NCI-H187 (cell line): Measurements from ENCODE around the gene PRDM1.

Source experiments
- DNase-seq, 2 experiments: peaks; one replicate each; lab custom pipeline; 2025; lab: John Stamatoyannopoulos, UW

Gene PRDM1

DNA sequence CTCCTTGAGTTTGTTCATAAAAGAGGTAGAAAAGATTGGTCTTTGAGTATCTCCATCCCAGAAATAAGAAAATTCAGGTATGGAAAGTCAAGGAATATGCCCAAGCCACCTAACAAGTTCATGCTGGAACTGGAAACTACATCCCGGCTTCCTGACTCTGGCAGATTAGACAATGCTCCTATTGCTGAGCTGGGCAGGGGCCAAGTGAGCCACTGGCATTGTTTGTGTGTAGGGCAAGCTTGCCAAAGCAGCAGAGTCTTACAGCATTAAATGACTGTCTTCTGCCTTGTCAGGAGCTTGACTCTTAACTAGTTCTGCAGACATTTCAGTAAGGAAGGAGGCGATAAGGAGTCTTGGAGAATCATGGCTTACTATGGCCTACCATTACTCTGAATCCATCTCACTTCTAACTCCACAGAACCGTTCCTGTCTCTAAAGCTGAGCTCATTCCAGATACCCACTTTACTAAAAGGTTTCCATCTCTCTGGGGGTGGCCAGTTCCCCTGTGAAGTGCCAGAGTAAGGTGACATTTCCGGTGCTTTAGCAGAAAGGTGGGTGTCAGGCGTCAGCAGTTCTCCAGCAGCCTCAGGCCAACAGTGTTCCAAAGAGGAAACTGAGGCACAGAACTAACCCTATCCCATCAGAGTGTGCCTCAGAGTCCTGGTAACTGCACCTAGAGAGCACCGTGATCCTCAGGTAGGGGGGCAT is 30.1 kb downstream of the PRDM1 start:
- DNase-seq, result no peak

DNA sequence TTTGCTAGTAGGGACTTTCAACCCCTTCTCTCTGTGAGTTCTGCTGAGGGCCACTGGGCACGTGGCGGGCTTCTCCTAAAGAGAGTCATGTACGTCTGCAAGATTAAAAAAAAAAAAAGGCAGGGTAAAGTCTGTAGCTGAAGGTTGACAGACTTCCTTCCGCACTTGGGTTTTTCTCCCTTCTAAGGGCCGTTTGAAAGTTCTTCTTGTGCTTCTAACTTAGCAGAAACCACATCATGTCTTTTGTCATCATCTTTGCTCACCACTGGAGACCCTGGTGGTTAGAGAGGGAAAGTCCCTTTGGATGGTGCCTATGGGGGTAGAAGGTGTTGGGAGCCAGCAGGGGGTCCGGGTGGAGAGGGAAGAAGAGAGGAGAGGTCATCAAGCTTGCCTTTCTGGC is 31.4 kb downstream of the PRDM1 start:
- DNase-seq, result no peak

DNA sequence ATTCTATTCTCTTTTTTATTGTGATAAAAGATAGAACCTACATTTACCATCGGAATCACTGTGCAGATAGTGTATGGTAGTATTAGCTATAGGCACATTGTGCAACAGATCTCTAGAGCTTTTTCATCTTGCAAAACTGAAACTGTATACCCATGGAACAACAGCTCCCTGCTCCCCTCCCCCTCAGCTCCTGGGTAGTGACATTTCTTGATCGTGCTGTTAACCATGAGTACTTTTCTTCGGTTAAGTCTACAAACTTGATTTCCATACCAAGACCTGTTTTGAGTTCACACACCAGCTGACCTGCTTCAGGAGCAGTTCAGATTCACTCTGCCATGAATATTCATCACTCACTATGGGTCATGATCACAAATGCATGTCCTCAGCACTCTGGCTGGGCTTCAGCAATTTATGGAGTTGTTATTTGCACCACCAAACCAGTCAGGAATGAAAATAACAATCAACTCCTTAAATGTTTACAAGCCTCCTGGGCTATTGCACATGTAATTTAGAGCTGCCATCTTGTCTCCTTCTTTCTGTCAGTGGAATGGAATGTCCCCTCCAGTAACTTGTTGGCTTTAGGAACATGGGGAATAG is 32.8 kb downstream of the PRDM1 start:
- DNase-seq, result no peak

DNA sequence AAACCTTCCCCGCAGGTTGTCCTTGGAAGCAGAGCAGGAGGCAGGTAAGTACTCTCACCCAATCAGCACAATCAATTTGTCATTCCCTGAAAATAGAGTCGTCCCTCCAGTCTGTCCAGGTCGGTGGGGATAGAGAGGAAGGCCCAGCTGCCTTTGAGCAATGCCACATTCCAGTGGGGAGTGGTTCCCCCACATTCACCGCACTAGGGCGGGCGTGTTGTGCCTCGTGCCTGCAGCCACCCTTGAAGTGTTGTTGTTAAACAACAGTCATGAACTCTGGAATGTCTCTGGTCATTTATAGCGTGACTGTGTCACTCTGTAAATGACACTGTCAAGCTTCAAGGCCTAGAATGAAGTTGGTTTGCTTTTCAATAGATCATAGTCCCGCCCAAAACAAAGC is 33.4 kb downstream of the PRDM1 start:
- no peak for DNase-seq

DNA sequence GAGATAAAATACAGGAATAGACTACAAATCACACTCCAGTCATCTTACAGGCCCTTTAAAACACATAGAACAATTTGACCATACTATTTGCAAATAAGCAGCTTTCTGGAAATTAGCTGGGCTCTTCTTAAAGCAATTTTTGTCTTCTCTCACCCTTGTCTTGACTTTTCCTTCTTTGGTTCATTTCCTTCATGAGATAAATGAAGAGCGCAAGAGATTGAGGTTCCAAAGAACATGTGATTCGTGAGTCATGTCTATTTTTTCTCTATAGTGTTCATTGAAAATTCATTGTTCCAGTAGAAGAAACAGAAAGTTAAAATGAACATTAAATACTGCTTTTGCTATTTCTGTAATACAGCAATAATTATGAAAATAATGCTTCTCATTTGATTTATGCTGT is 33.9 kb downstream of the PRDM1 start:
- DNase-seq, result no peak

DNA sequence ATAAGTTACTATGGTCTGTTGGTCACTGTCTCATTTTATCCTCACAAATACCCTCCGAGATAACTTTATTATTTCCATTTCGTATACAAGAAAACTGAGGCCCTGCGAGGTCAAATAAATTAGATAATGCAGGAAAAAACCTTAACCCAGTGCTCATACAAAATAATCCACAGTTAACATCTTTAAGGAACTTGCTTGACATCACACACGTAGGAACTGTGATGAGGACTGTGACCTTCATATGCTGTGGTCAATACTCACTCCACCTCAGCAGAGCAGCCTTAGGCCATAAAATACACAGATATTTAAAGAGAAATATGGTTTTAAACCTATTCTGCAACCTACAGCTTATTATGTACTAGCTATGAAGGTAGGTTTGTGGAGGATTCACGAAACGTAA is 34.3 kb downstream of the PRDM1 start:
- no peak for DNase-seq

DNA sequence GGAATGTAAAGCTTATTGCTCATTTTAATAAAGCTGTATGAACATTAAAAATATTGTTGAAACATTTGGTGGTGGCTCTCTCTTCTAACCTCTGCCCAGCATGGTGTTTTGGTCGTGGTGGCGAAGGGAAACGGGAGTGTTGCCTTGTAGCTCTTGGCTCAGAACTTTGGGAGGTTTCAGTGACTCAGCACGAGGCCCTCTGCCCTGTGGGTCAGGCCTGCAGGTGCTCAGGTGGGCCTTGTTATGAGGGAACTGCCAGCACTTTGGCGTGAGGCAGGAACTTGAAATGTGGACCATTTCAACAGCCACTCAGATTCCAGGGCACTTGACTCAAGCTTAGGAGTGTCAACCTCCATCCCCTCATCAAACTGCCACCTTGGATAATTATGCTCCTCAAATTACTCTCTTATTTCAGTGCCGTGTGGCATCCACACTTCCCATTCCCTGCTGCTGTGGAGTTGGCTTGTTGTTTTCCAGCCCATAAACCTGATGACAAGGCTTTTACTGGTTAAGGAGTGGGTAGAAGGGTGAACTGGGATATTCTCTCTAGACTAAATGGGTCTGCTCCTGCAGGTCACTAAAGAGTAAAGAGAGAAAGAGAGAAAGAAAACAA is 36.3 kb downstream of the PRDM1 start:
- peak in 1 of 2 experiments; percentile 47 for DNase-seq

DNA sequence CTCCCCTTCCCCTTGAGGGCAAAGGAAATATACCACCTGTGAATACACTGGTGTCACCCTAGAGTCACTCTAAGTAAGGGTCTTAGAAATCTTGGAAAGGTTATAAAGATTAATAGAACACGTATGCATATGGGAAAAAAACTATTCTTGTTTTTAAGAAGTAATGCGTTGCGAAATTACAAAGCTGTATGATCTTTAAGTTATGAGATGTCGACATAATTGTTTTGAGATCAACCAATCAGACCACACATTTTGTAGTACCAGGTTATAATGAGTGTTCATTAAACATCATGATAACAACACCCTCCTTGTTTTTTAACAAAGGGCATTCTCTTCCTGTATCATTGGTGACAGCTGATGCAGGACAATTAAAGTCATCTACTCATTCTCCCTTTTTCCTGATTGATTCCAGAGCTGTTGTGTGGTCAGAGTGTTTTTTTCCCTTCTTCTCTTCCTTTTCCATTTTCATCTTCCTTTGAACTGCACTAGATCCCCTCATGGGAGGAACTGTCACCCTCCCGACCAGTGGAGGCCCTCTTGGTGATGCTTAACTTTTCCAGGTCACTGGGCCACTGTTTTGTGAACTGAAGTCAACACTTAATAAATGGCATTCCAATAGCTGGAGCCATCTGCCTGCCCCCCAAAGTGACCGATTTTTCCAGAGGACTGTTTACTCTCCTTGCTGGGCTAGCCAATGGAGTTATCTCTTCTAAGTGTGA is 37.0 kb downstream of the PRDM1 start:
- DNase-seq, result no peak

DNA sequence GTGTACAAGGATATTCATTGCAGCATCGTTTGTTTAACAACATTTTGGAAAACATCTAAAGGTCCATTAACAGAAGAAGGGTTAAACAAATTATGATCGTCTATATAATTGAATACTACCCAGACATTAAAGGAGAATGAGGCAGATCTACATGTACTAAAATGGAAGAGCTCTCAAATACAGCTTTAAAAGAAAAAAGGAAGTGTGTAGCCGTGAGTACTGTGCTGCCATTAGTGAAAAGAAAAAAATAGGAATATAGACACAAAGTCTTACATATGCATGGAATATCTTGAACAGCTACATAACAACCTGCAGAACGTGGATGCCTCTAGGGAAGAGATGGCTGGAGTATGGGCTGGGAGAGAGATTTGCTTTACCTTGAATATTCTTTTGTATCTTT is 37.9 kb downstream of the PRDM1 start:
- no peak for DNase-seq

DNA sequence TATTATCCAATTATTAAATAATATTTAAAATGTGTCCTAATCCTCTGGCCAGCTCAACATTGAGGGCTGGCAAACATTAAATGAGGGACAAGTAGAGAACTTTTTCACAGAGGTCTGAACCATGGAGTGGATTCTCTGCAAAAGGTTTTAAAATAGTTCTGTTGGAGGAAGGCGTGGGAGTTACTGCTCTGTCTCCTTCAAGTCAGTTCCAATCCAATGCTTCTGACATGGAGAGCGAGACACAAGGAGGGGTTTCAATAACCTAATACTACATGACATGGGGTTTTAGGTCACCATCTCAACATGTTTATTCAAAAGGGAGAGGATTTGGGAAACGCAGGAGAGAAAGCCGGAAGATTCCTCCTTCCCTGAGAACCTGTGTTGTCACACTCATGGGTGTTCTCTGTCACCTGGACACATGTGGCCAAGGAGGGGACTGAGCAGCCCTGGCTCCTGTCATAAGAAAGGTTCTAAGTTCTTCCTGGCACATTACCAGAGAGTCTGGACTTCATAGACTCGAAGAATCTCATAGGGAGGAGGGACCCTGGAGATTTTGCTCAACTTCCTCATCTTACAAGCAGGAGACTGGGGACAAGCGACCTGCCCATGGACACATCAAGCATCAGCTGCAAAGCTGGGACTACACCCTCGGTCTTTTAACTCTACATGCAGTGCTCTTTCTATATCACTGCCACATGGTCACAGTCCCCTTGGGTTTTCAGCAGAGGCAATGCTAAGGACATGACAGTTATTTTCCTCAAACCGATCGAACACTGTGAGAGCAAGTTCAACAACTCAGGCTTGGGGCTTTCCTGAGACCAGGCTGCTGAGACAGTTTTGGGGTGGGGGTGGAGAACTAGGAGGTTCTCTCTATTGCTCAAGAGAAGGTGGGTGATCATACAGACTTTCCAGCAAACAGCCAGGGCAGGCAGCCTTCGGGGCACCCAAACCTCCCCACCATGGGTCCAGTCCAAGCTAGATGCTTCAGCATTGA is 38.6 kb downstream of the PRDM1 start:
- DNase-seq, result no peak

DNA sequence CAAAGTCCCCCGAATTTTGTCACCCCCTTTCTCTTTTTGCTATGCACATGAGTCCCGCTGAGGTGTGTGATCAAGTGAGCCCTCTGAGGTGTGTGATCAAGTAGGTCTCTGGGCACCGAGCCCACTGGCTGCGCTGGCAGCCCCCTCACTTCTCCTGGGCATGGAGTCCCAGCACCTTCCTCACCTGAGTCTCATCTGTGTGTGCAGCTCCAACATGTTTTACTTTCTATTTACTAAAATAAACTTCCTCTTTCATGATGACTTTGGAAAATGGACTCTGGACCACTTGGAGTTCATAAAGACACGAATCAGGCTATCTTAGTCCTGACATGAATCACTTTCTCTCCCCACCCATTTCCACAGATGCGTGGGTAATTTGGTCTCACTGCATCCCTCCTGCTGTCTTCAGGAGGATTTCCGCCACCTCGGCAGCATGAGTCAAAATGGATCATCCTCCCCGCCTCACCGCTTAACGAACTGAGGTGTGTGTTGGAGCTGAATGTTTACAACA is 39.8 kb downstream of the PRDM1 start:
- no peak for DNase-seq

DNA sequence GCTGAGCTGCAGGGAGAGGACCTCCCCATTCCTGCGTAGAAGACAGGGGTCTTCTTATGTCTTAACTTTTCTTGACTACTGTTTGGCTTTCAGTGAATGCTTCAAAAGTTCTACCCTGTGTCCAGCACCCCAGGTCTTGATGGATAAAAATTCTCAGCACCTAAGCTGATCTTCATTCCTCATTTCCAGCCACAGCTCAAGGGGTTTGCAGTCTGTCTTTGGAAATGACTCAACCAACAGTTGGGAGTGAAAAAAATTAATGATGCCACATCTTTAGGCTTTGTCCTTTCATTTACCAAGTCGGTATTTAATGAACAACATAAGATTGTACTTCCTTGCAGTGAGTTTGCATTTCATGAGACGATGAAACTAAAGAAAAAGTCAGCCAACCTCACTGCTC is 40.3 kb downstream of the PRDM1 start:
- DNase-seq, result no peak

DNA sequence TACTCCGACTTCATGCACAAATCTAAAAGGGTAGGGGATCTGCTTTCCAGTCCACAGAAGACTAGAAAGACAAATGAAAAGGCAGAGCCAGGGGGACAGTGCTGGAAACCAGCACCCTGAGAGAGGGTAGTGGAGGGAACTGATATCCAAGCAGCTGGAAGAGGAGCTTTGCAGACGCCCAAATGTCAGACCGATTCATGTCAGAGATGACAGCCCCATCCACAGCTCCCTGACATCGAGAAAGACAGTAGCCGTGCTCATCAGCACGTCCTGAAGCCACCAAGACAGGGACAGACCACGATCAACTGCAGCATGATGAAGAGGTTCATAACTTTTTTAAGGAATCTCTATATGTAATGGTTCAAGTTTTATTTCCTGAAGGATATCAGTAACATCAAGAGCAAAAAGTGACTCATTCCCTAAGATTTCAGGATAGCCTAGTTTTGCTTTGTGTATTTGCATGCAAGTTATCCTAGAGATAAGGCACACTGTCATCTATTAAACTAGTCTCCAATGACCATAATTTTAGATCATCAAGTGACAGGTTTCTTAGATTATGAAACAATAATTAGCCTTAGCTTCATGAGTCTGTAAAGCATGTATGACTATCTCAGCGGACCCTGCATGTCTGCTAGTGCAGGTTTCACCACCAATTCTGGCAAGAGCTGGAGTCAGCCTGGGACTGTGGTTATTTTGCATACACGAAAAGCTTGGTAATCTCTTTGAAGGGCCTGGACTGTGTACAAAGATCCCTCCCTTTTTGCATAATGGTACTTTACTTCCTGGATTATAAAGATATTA is 43.0 kb downstream of the PRDM1 start:
- no peak for DNase-seq

DNA sequence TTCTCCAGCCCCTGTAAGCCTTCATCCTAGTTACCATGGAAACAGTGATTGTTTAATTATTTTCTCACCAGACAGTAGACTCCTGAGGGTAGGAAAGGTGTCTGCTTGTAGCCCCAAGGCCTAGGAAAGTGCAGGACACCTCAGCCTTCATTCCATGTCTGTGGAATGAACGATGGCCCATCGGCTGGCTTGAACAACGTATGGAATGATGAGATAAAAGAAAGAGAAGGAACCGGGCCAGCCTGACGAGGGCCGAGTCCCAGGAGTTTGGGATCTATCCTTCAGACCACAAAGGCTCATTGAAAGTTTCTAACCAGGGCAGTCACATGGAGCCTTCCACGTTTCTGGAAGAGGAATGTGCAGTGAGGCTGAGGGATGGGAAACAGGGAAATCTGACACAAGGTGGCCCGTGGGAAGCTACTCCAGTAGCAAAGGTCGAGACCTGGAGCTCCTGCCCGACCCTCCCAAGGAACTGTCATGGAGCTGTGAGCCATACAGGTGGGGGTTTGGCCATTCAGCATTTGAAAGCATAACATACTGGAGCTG is 46.1 kb downstream of the PRDM1 start:
- no peak for DNase-seq

DNA sequence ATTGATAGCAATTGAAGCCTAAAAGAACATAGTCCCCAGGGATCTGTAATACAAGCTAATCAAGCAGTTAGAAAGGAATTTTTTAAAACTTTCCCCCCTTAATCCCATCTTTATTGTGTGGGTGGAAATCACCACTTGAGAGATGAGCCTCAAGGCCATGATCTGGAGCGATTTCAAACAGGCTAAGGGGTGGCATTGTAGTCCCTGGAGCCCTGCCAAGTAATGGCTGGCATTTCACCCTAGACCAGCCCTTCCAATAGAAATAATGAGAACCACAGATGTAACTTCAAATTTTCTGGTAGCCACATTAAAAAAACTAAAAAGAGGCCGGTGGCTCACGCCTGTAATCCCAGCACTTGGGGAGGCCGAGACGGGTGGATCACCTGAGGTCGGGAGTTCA is 46.9 kb downstream of the PRDM1 start:
- DNase-seq, result no peak

DNA sequence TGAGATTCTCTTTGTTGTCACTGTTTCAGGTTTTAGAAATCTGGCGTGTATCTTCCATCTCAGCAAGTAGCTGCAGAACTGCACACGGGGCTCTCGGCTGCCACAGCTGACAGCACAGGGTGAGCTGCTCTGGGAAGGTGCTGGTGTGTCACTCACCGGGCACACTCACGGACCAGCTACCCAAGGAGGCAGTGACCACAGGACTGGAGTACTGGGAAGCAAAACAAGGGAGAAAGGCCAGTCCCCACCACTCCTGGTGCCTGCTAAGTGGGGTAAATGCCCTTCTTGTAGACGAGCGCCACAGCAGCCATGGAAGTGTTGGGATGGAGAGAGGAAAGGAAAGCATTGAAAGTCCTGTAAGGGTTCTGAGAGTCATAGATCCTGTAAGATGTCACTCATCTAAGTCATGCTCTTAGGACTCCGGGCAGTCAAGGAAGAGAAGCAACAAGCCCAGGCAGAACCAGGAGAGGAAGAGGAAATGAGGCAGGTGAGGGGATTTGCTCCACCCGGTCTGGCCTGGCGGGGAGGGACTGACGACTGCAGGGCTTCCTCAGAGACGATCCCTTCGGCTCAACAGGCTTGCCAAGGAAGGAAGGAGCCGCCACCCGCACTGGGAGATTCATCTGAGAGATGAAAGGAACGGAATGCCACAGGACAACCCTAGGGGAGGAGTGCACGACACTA is 48.1 kb downstream of the PRDM1 start:
- no peak for DNase-seq

DNA sequence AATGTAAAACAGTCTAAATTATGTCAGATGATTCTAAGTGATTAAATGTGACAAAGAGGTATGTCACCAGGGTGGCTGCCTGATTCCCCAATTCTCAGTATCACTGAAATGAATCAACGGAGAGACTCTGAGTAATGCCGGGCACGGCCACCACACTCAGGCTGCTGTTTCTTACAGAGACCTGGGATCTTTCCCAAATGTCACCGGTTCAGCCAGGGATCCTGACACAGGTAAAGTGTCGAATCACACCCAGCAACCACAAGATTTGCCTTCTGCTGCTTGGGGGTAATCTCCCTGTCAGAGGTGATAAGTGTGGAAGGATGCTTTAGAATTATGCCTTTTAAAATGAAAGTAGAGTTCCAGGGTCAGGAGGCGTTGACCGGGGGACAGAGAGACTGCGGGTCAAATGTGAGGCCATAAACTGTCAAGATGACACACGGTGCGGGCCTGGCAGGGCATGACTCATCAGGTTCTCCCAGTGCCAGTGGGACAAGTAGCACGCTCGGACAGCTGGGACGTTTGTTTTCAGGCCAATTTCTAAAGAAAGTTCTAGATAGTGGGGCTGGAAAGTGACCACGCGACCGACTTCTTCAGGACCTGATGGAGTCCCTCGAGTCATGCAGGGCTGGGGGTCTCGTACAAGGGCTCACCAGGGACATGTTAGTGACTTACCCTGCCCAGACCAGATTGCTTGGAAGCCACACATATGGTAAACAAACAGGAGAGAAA is 48.9 kb downstream of the PRDM1 start:
- no peak for DNase-seq

DNA sequence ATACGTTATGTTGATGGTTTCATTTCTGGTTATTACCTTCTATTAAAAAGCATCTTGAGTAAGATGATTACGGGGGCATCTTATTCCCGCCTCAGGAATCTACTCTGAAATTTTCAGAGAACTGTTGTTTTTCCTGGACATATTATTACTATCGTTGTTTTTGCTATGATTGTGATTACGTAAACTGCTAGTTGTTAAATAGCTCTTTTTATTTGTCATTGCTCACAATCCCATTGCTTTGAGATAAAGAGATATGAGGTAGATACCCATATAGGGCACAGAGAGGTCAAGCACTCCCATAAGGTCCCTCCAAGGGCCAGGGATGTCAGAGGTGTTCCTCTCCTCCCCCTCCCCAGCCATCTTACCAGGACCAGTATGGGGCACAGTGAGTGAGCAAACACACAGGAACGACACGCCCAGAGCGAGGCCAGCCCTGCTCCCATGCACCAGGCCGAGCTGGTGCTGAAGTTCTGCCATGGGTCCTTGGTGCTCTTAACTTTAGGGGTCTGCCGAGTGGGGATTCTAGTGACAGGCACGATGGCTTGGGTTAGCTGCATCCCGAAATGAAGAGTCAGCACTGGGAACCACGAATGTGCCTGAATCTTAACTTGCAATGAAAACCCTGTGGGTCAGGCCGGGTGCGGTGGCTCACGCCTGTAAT is 49.9 kb downstream of the PRDM1 start:
- DNase-seq, result no peak

DNA sequence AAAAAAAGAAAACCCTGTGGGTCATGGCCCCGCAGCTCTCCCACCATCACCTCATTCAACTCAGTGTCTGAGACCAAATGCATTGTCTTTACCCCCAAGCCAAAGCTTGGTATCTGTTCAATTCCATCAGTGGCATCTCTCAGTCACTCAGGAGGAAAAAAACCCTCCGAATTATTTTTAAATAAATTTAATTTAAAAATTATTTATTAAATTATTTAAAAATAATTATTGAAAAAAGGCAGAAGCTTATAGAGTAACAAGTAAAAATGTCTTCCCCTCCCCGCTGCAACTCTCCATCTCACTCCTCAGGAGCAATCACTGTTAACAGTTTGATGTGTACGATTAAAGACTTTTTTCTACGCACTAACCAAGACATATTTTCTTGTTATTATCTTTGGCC is 50.7 kb downstream of the PRDM1 start:
- no peak for DNase-seq
